CD8-positive, alpha-beta memory T cell (primary cell): ENCODE data around the gene APOL3. TPM values are rescaled to one million over a fixed set of nuclear protein-coding genes. Genes with fewer than 3 reads are reported as not detected.
A peak's percentile ranks its signal among the peaks of the same experiment; 100 is the strongest.
"Not testable (repeated sequence)": the region's sequence is repeated elsewhere in the genome, so short reads cannot be mapped to it uniquely, and the experiment has no call there.

Source experiments
- CTCF ChIA-PET: fragments of 350-600 bp; sonication (Branson Sonifier 250); formaldehyde crosslinking; loops from one replicate; lab custom pipeline; 2021; ENCODE audit warnings: antibody characterized with exemption; lab: Charles Lee
- POLR2A ChIA-PET: fragments of 350-600 bp; sonication (Branson Sonifier 250); formaldehyde crosslinking; loops from one replicate; lab custom pipeline; 2021; ENCODE audit warnings: antibody characterized with exemption; lab: Charles Lee
- DNase-seq, 5 donors: peaks; one replicate each; pipeline versions ENCODE4 v3.0.0 to v3.0.0-alpha.2; 2020 to 2022; ENCODE audit warnings: mixed read lengths in 1 of 5
- H3K27ac ChIP-seq: one replicate; pipeline ENCODE4 v1.7.0; 2013; ENCODE audit warnings: low read depth, mild to moderate bottlenecking, low read length, moderate library complexity
- H3K27me3 ChIP-seq: 2 replicates; pipeline ENCODE4 v1.7.0; 2013; ENCODE audit warnings: low read length, mild to moderate bottlenecking; ENCODE audit not compliant: insufficient read depth, poor library complexity, severe bottlenecking
- H3K36me3 ChIP-seq: 2 replicates; pipeline ENCODE4 v1.7.0; 2013; ENCODE audit warnings: mild to moderate bottlenecking, low read length, moderate library complexity; ENCODE audit not compliant: insufficient read depth
- H3K4me1 ChIP-seq: 2 replicates; pipeline ENCODE4 v1.7.0; 2013; ENCODE audit warnings: mild to moderate bottlenecking, low read length, moderate library complexity; ENCODE audit not compliant: insufficient read depth
- H3K4me3 ChIP-seq: 2 replicates; pipeline ENCODE4 v1.7.0; 2013; ENCODE audit warnings: mild to moderate bottlenecking, low read length
- H3K9me3 ChIP-seq: 2 replicates; pipeline ENCODE4 v1.7.0; 2013; ENCODE audit warnings: mild to moderate bottlenecking, low read length
- H3K27ac Mint-ChIP-seq, 8 donors: one replicate each; pipeline ENCODE4 v1.8.0; 2020 to 2021; ENCODE audit warnings: mixed read lengths in 8 of 8, mild to moderate bottlenecking in 6 of 8, inconsistent platforms in 3 of 8, moderate library complexity in 3 of 8
- H3K27me3 Mint-ChIP-seq, 2 donors: one replicate each; pipeline ENCODE4 v1.8.0; 2020 to 2021; ENCODE audit warnings: mixed read lengths in 2 of 2, mild to moderate bottlenecking in 1 of 2, moderate library complexity in 1 of 2
- H3K36me3 Mint-ChIP-seq, 3 donors: one replicate each; pipeline ENCODE4 v1.8.0; 2020 to 2021; ENCODE audit warnings: mixed read lengths in 3 of 3, inconsistent platforms in 1 of 3, mild to moderate bottlenecking in 1 of 3
- H3K4me1 Mint-ChIP-seq, 3 donors: one replicate each; pipeline ENCODE4 v1.8.0; 2020 to 2021; ENCODE audit warnings: mixed read lengths in 3 of 3, inconsistent platforms in 1 of 3, mild to moderate bottlenecking in 1 of 3
- H3K4me3 Mint-ChIP-seq, 7 donors: one replicate each; pipeline ENCODE4 v1.8.0; 2020 to 2021; ENCODE audit warnings: mixed read lengths in 7 of 7, mild to moderate bottlenecking in 6 of 7, moderate library complexity in 4 of 7, inconsistent platforms in 2 of 7
- H3K9me3 Mint-ChIP-seq, 5 donors: one replicate each; pipeline ENCODE4 v1.8.0; 2020 to 2022; ENCODE audit warnings: mixed read lengths in 5 of 5, mild to moderate bottlenecking in 3 of 5, moderate library complexity in 2 of 5, inconsistent platforms in 1 of 5
- polyA plus RNA-seq: library from polyadenylated mRNA; unstranded; fragments of 300-500 nt; fragmentation: Illumina TruSeq; gene quantifications from one replicate; pipeline ENCODE4 v1.2.3, GENCODE V29; 2021
- total RNA-seq, 2 experiments: library from RNA; stranded (reverse); gene quantifications; one replicate each; pipeline ENCODE4 v1.2.3, GENCODE V29; 2021

Gene APOL3
- total and polyA plus RNA-seq, 3 experiments from 2014 or later = 43.1 to 102 (median 48.3) TPM

DNA sequence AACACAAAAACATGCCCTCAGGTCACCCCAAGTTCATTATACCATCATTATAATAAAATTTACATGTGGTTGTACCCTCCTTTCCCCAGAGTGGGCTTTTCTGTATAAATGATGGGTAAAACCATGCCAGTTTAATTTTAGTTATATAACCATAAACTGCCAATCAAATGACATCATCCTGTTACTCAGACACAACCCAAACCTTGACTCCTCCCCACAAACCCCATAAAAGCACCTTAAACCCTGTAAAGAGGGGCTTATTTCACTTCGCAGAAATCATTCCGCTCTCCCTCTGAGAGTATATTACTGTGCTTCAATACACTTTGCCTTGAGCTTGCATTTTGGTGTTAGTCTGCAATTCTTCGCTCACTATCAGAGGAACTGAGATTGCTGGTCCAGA lies 5.5 kb upstream of the APOL3 start:
- DNase-seq = peak in 1 of 5 donors; percentile 73
- Histone ChIP-seq H3K27ac (peak overlapping the region; percentile 15), H3K9me3 (no peaks in the 10 kb centered on the region), H3K27me3 (no peaks in the 10 kb centered on the region), H3K36me3 (no peaks in the 10 kb centered on the region), H3K4me1 (peaks cover 42% of the 10 kb centered on the region), H3K4me3 (no peak overlapping the region)
- Mint-ChIP-seq H3K4me3 (peak overlapping the region in 5 of 7 donors; percentile 33 to 99 (median 62)), H3K27ac (peak overlapping the region; percentile 71 to 99 (median 98)), H3K36me3 (no peaks in the 10 kb centered on the region), H3K4me1 (peaks cover 64 to 72% (median 67%) of the 10 kb centered on the region in 3 donors), H3K9me3 (no peaks in the 10 kb centered on the region), H3K27me3 (no peaks in the 10 kb centered on the region)
- ChIA-PET POLR2A (no interaction called here), CTCF (interaction anchor here (1.9 to 5.2 kb wide), 2 partner anchors 13 to 25 kb away, joined by 5 to 38 read pairs; no protein-coding TSS in a partner anchor)

DNA sequence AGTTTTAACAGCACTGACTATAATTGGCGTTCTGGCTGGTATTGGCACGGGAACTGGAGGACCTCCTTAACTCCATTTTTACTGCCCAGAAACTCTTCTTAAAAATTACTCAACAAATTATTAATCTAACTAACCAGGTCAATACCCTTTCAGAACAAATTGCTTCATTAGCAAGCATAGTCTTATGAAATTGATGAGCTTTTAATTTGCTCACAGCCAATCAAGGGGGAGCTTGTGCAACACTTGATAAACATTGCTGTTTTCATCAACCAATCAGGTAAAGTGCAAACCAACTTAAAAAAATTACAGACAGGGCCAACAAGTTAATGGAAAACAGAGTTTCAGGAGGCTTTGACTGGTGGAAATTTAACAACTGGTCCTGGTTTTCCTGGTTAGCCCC lies 4.6 kb upstream of the APOL3 start:
- peaks cover 0 to 6% (median 0%) of the 10 kb centered on the region in 3 donors for H3K36me3 Mint-ChIP-seq
- Histone ChIP-seq H3K4me1 (peaks cover 48% of the 10 kb centered on the region), H3K27me3 (no peaks in the 10 kb centered on the region), H3K36me3 (no peaks in the 10 kb centered on the region), H3K27ac (no peak overlapping the region), H3K9me3 (no peaks in the 10 kb centered on the region), H3K4me3 (no peak overlapping the region)
- peak overlapping the region in 6 of 7 donors; percentile 71 to 99 (median 96) for H3K4me3 Mint-ChIP-seq
- H3K9me3 Mint-ChIP-seq = no peaks in the 10 kb centered on the region
- ChIA-PET POLR2A (no interaction called here), CTCF (interaction anchor here (1.7 to 5.2 kb wide), 3 partner anchors 10 to 24 kb away, joined by 4 to 38 read pairs (median 5); no protein-coding TSS in a partner anchor)
- no peak for DNase-seq
- H3K27me3 Mint-ChIP-seq = no peaks in the 10 kb centered on the region
- H3K4me1 Mint-ChIP-seq = peaks cover 74 to 80% (median 76%) of the 10 kb centered on the region in 3 donors
- H3K27ac Mint-ChIP-seq = peak overlapping the region; percentile 71 to 100 (median 98)

- Mint-ChIP-seq H3K4me3 (peak overlapping the region in 6 of 7 donors; percentile 71 to 99 (median 96)), H3K9me3 (no peaks in the 10 kb centered on the region), H3K4me1 (peaks cover 76 to 83% (median 80%) of the 10 kb centered on the region in 3 donors), H3K27me3 (no peaks in the 10 kb centered on the region), H3K27ac (peak overlapping the region; percentile 12 to 100 (median 98)), H3K36me3 (peaks cover 0 to 11% (median 0%) of the 10 kb centered on the region in 3 donors)
- H3K9me3 ChIP-seq = no peaks in the 10 kb centered on the region
- H3K4me3 ChIP-seq = no peak overlapping the region
- no peaks in the 10 kb centered on the region for H3K36me3 ChIP-seq
- no peak for DNase-seq
- H3K4me1 ChIP-seq = peaks cover 48% of the 10 kb centered on the region
- no peaks in the 10 kb centered on the region for H3K27me3 ChIP-seq
- ChIA-PET POLR2A (interaction anchor here (0.9 kb wide), 1 partner anchor 11 kb away, joined by 3 read pairs; no protein-coding TSS in a partner anchor), CTCF (interaction anchor here (1.0 to 5.2 kb wide), 4 partner anchors 10 to 40 kb away, joined by 3 to 38 read pairs (median 4); no protein-coding TSS in a partner anchor)
- H3K27ac ChIP-seq = no peak overlapping the region
Measured at GRCh38 chr22:36164621-36165020, 4.1 kb upstream of the APOL3 start.

DNA sequence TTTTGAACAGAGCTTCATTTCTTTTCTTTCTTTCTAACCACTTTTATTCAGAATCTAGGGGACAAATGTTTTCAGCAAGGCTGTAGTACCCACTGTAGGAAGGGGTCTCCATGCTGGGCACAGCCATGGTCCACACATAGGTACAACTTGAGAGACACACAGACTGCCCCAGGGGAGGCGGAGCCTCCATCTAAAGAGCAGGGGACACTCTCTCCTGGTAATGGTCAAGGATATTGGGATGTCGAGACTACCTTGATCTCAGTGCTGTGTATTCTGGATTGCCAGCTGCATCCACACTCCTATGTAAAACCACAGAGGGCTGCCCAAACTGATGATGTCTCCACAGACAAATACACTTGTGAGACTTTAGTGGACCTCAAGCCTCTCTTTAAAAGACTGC lies 2.9 kb upstream of the APOL3 start:
- POLR2A ChIA-PET = interaction anchor here (0.6 to 1.0 kb wide), 3 partner anchors 12 to 723 kb away, joined by 3 to 4 read pairs (median 3); partner anchors contain the start of gene EIF3D
- Mint-ChIP-seq H3K27me3 (no peaks in the 10 kb centered on the region), H3K36me3 (peaks cover 0 to 22% (median 10%) of the 10 kb centered on the region in 3 donors), H3K4me1 (peaks cover 85 to 93% (median 91%) of the 10 kb centered on the region in 3 donors), H3K9me3 (no peaks in the 10 kb centered on the region), H3K27ac (peak overlapping the region; percentile 93 to 100 (median 99)), H3K4me3 (peak overlapping the region; percentile 91 to 99 (median 96))
- no peak for DNase-seq
- Histone ChIP-seq H3K27me3 (no peaks in the 10 kb centered on the region), H3K36me3 (no peaks in the 10 kb centered on the region), H3K27ac (peak overlapping the region; percentile 84), H3K9me3 (no peaks in the 10 kb centered on the region), H3K4me3 (no peak overlapping the region), H3K4me1 (peaks cover 58% of the 10 kb centered on the region)
- CTCF ChIA-PET = interaction anchor here (1.0 to 5.2 kb wide), 5 partner anchors 9 to 29 kb away, joined by 3 to 38 read pairs (median 4); no protein-coding TSS in a partner anchor

DNA sequence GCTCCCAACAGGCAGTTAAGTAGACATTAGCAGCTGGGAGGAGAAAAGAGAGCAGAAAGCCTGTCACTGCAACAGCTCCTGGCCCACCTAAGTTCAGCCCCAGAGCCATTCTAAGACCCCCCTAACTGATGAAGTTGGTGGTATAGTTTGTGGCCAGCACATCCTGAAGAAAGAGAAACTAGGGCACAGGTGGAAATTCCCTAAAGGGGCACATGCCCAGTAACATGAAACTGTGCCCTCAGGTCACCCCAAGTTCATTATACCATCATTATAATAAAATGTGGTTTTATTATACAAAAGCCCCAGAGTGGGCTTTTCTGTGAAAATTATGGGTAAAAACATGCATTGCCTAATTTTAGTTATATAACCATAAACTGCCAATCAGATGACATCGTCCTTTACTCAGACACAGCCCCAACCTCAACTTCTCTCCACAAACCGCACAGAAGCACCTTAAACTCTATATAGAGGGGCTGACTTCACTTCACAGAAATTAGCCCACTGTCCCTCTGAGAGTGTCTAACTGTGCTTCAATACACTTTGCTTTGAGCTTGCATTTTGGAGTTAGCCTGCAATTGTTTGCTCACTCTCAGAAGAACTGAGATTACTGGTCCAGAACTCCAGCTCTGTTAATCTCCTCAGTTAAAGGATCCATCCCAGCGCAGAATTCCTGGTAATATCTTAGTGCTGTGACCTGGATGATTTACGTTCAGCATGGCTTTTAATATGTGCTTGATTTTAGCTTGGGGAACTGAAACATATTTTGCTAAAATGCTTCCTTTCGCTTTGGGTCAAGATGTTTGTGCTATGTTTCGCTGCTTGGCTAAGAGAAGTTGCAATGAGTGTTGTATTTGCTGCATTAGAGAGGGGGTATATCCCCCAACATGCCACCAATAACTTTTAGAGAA lies 1.8 kb upstream of the APOL3 start:
- Mint-ChIP-seq H3K4me3 (peak overlapping the region; percentile 91 to 99 (median 96)), H3K9me3 (no peaks in the 10 kb centered on the region), H3K27me3 (no peaks in the 10 kb centered on the region), H3K4me1 (peaks cover 87 to 93% (median 90%) of the 10 kb centered on the region in 3 donors), H3K27ac (peak overlapping the region; percentile 93 to 100 (median 99)), H3K36me3 (peaks cover 0 to 31% (median 10%) of the 10 kb centered on the region in 3 donors)
- Histone ChIP-seq H3K9me3 (no peaks in the 10 kb centered on the region), H3K4me1 (peaks cover 67% of the 10 kb centered on the region), H3K36me3 (no peaks in the 10 kb centered on the region), H3K4me3 (peak overlapping the region; percentile 42), H3K27me3 (no peaks in the 10 kb centered on the region), H3K27ac (peak overlapping the region; percentile 84)
- ChIA-PET CTCF (interaction anchor here (1.0 to 5.2 kb wide), 6 partner anchors 9 to 77 kb away, joined by 3 to 38 read pairs (median 4); partner anchors contain the start of gene APOL2), POLR2A (interaction anchor here (1.0 to 1.2 kb wide), 2 partner anchors 77 to 367 kb away, joined by 3 read pairs; partner anchors contain the start of genes APOL2 and EIF3D)
- peak; percentile 48 to 81 (median 77) for DNase-seq

DNA sequence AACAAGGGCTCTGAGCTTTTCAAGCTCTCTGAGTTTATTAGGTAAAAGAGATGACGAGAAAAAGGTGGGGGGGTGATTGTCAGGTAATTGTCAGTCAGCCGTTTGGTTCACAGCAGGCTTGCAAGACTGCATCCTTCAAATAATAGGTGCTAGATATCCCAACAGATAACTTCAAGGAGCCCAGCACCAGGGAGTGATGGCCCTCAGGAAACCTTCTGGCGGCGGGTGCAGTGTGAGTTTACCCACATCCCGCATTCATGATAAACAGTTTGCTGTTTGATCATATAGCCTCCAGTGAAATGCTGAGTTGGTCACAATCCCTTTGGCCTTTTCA lies 1.2 kb upstream of the APOL3 start:
- Histone ChIP-seq H3K4me1 (peaks cover 67% of the 10 kb centered on the region), H3K27ac (peak overlapping the region; percentile 84), H3K4me3 (peak overlapping the region; percentile 95)
- POLR2A ChIA-PET = interaction anchor here (1.2 kb wide), 1 partner anchor 78 kb away, joined by 3 read pairs; the partner anchor contains the start of gene APOL2
- DNase-seq = peak in 3 of 5 donors; percentile 41 to 66 (median 58)
- not testable (repeated sequence) for H3K36me3 ChIP-seq, H3K9me3 ChIP-seq, H3K27me3 Mint-ChIP-seq, H3K27me3 ChIP-seq, H3K9me3 Mint-ChIP-seq
- Mint-ChIP-seq H3K36me3 (peaks cover 3 to 37% (median 14%) of the 10 kb centered on the region in 3 donors), H3K4me3 (peak overlapping the region; percentile 91 to 99 (median 96)), H3K27ac (peak overlapping the region; percentile 93 to 100 (median 99)), H3K4me1 (peaks cover 87 to 93% (median 90%) of the 10 kb centered on the region in 3 donors)
- CTCF ChIA-PET = interaction anchor here (1.5 to 5.2 kb wide), 4 partner anchors 9 to 77 kb away, joined by 3 to 38 read pairs (median 5); partner anchors contain the start of gene APOL2

- Histone ChIP-seq H3K36me3 (peaks cover 8% of the 10 kb centered on the region), H3K27ac (peak overlapping the region; percentile 71), H3K4me1 (peaks cover 86% of the 10 kb centered on the region), H3K9me3 (no peaks in the 10 kb centered on the region), H3K4me3 (peak overlapping the region; percentile 66), H3K27me3 (no peaks in the 10 kb centered on the region)
- H3K9me3 Mint-ChIP-seq = peaks cover 0 to 2% (median 0%) of the 10 kb centered on the region in 5 donors
- no peaks in the 10 kb centered on the region for H3K27me3 Mint-ChIP-seq
- H3K27ac Mint-ChIP-seq = peak overlapping the region; percentile 93 to 100 (median 98)
- peaks cover 20 to 81% (median 26%) of the 10 kb centered on the region in 3 donors for H3K36me3 Mint-ChIP-seq
- ChIA-PET POLR2A (interaction anchor here (0.6 to 1.2 kb wide), 2 partner anchors 16 to 82 kb away, joined by 3 to 4 read pairs; partner anchors contain the start of gene APOL2), CTCF (interaction anchor here (1.0 kb wide), 1 partner anchor 81 kb away, joined by 3 read pairs; no protein-coding TSS in a partner anchor)
- DNase-seq = peak; percentile 63 to 77 (median 72)
- peak overlapping the region; percentile 91 to 99 (median 96) for H3K4me3 Mint-ChIP-seq
- peaks cover 92 to 96% (median 94%) of the 10 kb centered on the region in 3 donors for H3K4me1 Mint-ChIP-seq
Measured at GRCh38 chr22:36156515-36157419, 3.8 kb downstream of the APOL3 start.
